ENCODE data around the gene TNF. TPM values are rescaled to one million over a fixed set of nuclear protein-coding genes. Genes with fewer than 3 reads are reported as not detected.
A peak's percentile ranks its signal among the peaks of the same experiment; 100 is the strongest.

Gene TNF
- total and polyA plus RNA-seq, 2 donors (not counting 3 experiments of a cell fraction or from before 2014, with no cell fraction given): not detected

GRCh38 chr6:31621991-31622390 is 46.6 kb downstream of the TNF start:
- peak overlapping the region; percentile 65 to 99 (median 95) for H3K4me3 ChIP-seq (replicated peaks in 1 of 3; ENCODE audit: insufficient read depth in 1 of 3, low read depth in 1 of 3, low read length in 3 of 3)
- H3K36me3 ChIP-seq (ENCODE audit: control insufficient read depth in 2 of 2, extremely low read depth in 1 of 2, insufficient read depth in 2 of 2, low read length in 2 of 2): peaks cover 23 to 33% of the 10 kb centered on the region in 2 experiments
- peak overlapping the region; percentile 84 for H3K27ac ChIP-seq (ENCODE audit: insufficient read depth, low read depth, low read length)
- no TSS peak for BruUV-seq (replicated peaks)
- H3K4me1 ChIP-seq (ENCODE audit: control insufficient read depth, extremely low read depth, insufficient read depth, low read length): peaks cover 13% of the 10 kb centered on the region
- CTCF ChIA-PET: interaction anchor here (0.6 to 3.9 kb wide), 6 partner anchors 18 to 81 kb away, joined by 3 to 18 read pairs (median 4); partner anchors contain the start of genes ATP6V1G2 and DDX39B
- H2AFZ ChIP-seq (ENCODE audit: low read depth, low read length): no peak overlapping the region
- POLR2A ChIA-PET: interaction anchor here (0.8 to 2.2 kb wide), 3 partner anchors 12 to 49 kb away, joined by 3 to 4 read pairs (median 3); no protein-coding TSS in a partner anchor
- peak overlapping the region; percentile 92 for H3K4me2 ChIP-seq (ENCODE audit: insufficient read depth, low read length)
- H3K9ac ChIP-seq (replicated peaks; ENCODE audit: extremely low read depth, insufficient read depth, low read length): peak overlapping the region; percentile 99
- FAIRE-seq (peak; percentile 8), DNase-seq (ENCODE audit: low read depth, low spot score) (no peak)
- H3K9me1 ChIP-seq (replicated peaks; ENCODE audit: control insufficient read depth, extremely low read depth, insufficient read depth, low read length): no peaks in the 10 kb centered on the region
- no peaks in the 10 kb centered on the region for H3K27me3 ChIP-seq (ENCODE audit: control insufficient read depth in 2 of 2, insufficient read depth in 2 of 2, low read length in 2 of 2)
- TF ChIP-seq JUN (IDR thresholded peaks at IDR 0.05; ENCODE audit: borderline replicate concordance, insufficient read depth, insufficient read length, low read depth): no peak
- TF ChIP-seq CTCF (IDR thresholded peaks at IDR 0.05; ENCODE audit: extremely low read depth in 1 of 2, insufficient read depth in 1 of 2, low read depth in 1 of 2, low read length in 2 of 2): no peak
- no peak for TF ChIP-seq MAX (IDR thresholded peaks at IDR 0.05; ENCODE audit: insufficient read depth, insufficient read length)
- no peak for TF ChIP-seq FOS (IDR thresholded peaks at IDR 0.05; ENCODE audit: borderline replicate concordance, insufficient read depth, low read length)
- TF ChIP-seq MYC (IDR thresholded peaks at IDR 0.05; ENCODE audit: low read depth, low read length): no peak
- no peak for TF ChIP-seq POLR2AphosphoS5 (IDR thresholded peaks at IDR 0.05; ENCODE audit: insufficient read depth, low read depth, low read length)
- H3K79me2 ChIP-seq (ENCODE audit: control insufficient read depth, insufficient read depth, low read length): peaks cover 59% of the 10 kb centered on the region
- H4K20me1 ChIP-seq (replicated peaks; ENCODE audit: control insufficient read depth, extremely low read depth, insufficient read depth, low read length): no peaks in the 10 kb centered on the region
- dilution Hi-C loops (cut with MboI; ENCODE audit: extremely low pct_ligation_motif_present, low sequenced_read_pairs) (no loop called here), intact Hi-C loops (cut with micrococcal nuclease) (loop anchor here (1.0 to 5.0 kb wide), 3 partner anchors 43 to 205 kb away; partner anchors contain the start of gene HSPA1B)
- H3K9me3 ChIP-seq (replicated peaks; ENCODE audit: control insufficient read depth, insufficient read depth, low read length): no peaks in the 10 kb centered on the region

Measured in endothelial cell of umbilical vein (primary cell).